ENCODE results near the gene TAPT1.
"Not testable (repeated sequence)": the region's sequence is repeated elsewhere in the genome, so short reads cannot be mapped to it uniquely, and the experiment has no call there.

Gene TAPT1

DNA sequence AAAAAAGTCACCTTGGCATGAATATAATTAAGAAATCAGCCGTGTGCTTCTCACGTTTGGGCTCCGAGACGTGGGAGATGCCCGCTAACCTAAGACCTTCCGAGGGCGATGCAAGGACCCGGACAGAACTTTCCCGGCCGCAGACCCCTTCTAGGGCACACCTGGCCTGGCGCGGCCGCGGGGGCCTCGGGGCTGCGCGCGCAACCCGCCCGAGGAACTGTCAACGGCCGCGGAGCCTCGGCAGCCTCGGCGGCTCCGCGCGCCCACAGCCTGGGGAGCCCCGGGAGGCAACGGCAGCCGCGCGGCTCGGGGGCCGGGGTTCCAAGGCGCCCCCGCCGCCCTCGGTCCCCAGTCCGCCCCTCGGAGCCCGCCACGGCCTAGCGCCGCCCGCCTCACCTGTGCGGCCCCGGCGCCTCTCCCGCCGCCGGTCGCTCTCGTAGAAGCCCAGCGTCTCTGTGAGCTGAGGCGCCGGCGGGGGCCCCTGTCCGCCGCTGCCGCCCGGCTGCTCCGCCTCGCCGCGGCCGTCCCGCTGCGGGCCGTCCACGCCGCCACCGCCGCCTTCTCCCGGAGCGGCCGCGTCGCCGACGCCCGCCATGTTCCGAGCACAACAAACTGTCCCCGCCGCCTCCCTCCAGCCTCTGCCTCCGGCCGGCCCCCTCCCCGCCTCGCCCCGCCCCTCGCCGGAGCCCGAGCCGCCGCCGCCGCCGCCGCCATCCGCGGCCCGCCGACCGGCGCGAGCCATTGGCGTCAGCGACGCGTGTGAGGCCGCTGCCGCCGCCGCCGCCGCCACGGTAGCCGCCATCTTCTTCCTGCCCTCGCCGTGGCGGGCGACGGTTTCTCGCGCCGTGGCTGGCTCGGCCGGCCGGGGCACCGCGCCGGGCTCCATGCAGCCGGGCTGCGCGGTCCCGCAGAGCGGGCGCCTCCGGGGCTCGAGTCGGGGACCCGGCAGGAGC, at the start of gene TAPT1:
TAPT1 (minus strand) TSS at position 609 of the 953 bp plus-strand sequence; CDS start at position 595, 14 bp downstream.
- H3K4me3 ChIP-seq (ENCODE audit: low read depth, low read length): peak within 1 kb of the TSS; percentile 75

DNA sequence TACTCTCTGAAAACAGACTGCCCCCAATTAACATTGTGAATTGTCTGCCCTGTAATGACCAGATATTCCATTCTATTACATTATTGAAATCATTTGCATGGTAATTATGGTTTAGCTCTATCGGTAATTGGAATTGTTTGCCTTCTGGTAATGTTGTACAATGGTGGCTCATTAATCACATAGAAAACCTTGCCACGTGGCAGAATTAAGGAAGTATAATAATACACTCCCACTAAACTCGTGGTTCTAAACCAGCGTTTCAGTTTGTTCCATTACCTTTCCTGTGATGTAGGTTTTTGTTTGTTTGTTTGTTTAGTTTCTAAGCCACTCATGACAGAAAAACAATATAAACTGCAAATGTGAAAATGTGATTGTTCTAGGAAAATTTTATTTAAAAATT, 45.1 kb upstream of the TAPT1 start:
- H3K4me3 ChIP-seq (ENCODE audit: low read depth, low read length): no peak overlapping the region

GRCh38 chr4:16270454-16271328, 44.4 kb upstream of the TAPT1 start:
- H3K4me3 ChIP-seq (ENCODE audit: low read depth, low read length): no peak overlapping the region

DNA sequence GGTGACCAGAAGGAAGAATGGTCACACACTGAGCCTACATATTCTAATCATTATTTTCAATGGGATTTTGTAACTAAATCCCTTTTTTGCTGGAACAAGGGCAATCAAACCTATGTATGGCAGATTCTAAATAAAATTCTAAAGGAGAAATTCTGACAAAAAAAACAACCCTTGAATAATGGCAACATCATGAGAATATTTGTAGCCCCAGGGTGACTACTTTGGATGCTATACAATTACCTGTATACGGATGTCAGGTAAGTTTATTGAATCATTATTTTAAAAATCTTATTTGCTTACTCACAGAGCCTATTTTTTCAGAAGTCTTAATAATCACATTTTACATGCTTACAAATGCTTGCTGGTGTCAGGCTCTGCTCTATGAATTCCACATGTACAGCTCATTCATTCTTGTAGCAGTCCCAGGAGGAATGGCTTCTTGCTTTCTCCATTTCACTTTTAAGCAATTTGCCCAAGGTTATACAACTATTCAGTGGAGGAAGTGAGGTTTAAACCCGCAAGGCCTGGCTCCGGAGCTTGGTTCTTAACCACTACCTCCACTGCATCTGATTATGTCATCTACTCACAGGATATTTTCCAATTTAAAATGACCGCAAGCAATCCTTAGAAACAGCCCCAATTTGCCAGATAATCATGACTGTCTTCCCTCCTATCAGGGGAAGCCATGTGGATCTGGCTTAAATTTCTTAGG, 43.6 kb upstream of the TAPT1 start:
- H3K4me3 ChIP-seq (ENCODE audit: low read depth, low read length): not testable (repeated sequence)

GRCh38 chr4:16269240-16269639, 43.0 kb upstream of the TAPT1 start:
- H3K4me3 ChIP-seq (ENCODE audit: low read depth, low read length): no peak overlapping the region

GRCh38 chr4:16268290-16268689, 42.0 kb upstream of the TAPT1 start:
- H3K4me3 ChIP-seq (ENCODE audit: low read depth, low read length): no peak overlapping the region

- H3K4me3 ChIP-seq (ENCODE audit: low read depth, low read length): no peak overlapping the region
These were observed 41.4 kb upstream of the TAPT1 start for GRCh38 chr4:16267639-16268038.

DNA sequence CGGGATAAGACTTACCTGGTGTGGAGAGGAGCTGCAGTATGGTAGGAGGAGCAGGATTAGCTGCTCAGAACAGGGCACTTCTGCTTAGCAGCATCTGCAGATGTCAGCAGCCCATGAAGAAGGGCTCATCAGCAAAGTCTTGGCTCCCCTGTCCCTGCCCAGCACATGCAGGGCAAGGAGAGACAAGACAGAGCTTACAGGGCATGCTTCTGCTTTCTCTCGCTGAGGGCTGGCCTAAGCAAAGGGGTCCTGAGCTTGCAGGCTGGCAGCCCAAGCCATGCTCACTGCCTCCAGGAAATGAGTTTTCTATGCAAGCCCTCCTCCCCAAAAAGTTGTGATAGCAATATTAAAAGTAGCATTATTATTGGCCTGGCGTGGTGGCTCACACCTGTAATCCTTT, 39.5 kb upstream of the TAPT1 start:
- no peak overlapping the region for H3K4me3 ChIP-seq (ENCODE audit: low read depth, low read length)

DNA sequence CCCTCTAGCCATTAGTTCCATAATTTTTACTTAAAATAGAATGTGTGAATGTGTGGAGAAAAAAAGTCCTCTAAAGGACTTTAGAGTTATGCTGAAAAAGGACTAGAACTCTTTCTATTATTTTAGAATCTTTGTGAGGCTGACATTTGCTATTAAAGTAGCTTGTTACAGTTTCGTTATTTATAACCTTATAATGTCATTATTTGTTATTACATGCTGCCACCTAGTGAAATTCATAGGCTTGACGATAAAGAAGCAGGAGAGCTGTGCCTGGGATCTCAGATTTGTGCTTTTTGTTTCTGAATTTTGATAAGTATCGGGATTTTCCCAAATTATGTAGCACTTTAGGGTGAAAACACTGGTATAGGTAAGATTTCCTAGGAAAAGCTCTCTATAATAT, 38.5 kb upstream of the TAPT1 start:
- H3K4me3 ChIP-seq (ENCODE audit: low read depth, low read length): no peak overlapping the region

- no peak overlapping the region for H3K4me3 ChIP-seq (ENCODE audit: low read depth, low read length)
These were observed 36.8 kb upstream of the TAPT1 start for GRCh38 chr4:16263056-16263455.

DNA sequence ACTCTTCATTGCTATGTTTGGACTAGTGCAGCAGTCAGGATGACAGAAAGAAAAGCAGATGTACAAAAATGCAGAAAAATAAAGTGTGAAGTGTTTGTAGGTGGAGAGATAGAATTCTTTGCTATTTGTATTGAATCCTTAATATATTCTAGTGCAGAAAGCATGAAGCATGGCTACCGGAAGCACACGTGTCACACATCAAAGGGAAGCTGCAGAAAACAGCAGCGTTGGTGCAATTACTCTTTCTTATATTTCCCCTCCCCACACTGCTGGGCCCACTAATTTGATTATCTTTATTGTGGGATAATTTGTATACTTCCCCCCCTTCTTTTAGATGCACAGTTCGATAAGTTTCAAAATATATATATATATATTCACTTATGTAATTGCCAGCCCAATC, 35.9 kb upstream of the TAPT1 start:
- no peak overlapping the region for H3K4me3 ChIP-seq (ENCODE audit: low read depth, low read length)

DNA sequence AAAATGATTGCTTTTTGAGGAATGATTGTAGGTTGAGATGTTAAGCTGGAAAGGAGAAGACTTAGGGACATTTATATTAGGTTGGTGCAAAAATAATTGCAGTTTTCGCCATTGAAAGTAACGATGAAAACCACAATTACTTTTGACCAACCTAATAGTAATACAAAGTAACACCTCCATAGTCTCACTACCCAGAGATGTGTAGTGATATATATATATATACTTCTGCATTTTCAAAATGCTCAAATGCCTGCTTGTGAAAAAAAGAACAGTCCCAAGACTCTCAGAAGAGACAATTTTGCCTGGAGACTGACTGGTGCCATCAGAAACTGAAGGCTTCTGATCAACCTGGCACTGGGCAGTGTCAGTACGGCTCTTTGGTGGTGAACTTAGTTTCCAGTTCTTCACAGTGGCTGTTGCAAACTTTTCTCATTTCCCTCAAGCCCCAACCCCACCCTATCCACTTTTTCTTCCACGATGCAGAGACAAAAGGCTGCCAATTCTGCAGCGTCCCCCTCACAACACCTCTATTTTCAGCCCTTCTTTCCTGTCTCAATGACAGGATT, 35.1 kb upstream of the TAPT1 start:
- H3K4me3 ChIP-seq (ENCODE audit: low read depth, low read length): no peak overlapping the region

DNA sequence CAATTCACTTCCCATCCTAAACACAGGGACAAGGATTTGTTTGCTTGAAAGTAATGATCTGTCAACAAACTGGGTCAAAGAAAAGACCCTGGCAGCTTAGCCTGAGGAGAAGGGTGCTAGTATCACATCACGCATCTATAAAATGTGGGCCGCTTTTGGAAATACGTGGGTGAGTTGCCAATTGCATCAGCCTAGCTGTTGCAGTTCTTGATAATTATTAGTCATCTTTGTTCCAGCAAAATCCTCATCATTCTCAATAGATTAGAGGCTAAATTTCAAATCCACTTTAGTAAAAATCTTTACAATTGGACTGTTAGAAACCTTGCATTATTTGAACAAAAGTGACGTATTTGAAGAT, 33.6 kb upstream of the TAPT1 start:
- H3K4me3 ChIP-seq (ENCODE audit: low read depth, low read length): no peak overlapping the region

- H3K4me3 ChIP-seq (ENCODE audit: low read depth, low read length): no peak overlapping the region
These were observed 33.1 kb upstream of the TAPT1 start for GRCh38 chr4:16259241-16259888.

DNA sequence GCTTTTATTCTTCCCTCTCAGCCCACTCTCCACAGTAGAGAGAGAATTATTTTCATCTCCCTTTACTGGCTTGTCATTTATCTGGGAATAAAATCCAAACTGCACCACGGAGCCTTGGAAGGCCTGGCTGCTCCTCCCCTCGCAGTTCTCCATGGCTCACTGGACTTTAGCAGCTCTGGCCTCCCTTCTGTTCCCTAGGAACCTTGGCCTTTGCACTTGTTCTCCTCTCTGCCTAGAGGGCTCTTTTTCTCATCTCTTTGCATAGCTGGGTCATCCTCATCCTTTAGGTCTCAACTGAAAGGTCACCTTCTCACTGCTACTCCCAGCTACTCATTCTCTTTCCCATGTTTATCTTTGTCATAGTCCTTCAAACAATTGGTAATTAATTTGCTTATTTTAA, 31.3 kb upstream of the TAPT1 start:
- H3K4me3 ChIP-seq (ENCODE audit: low read depth, low read length): no peak overlapping the region

DNA sequence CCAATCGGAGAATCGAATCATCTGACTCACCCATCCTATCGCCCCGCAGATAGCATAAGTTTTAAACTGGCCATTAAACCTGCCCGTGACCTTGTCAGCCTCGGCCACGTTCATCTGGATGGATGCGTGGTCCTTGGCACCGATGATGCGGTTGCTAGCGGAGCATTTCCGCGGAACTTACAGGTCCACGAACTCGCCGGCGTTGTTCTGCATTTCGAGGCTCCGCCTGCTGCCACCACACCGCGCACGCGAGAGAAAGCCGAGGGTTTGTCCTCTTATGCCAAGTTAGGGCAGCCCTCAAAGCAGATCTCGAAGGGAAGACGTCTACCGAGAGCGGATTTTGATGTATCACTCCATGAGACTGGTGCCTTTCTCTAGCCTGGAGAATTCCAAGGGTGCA, 30.1 kb upstream of the TAPT1 start:
- H3K4me3 ChIP-seq (ENCODE audit: low read depth, low read length): no peak overlapping the region

DNA sequence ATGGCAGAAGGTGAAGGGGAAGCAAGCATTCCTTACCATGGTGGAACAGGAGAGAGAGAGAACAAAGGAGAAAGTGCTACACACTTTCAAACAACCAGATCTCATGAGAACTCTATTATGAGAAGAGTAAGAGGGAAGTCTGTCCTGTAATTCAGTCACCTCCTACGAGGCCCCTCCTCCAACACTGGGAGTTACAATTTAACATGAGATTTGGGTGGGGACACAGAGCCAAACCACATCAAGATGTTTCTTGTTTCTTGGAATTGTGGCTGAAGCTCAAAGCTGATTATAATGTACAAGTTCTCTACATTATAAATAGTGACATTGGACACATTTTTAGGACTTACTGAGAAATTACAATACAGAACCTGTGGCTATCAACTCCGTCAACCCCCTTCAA, 29.5 kb upstream of the TAPT1 start:
- H3K4me3 ChIP-seq (ENCODE audit: low read depth, low read length): no peak overlapping the region

GRCh38 chr4:16253127-16253960, 27.1 kb upstream of the TAPT1 start:
- no peak overlapping the region for H3K4me3 ChIP-seq (ENCODE audit: low read depth, low read length)

DNA sequence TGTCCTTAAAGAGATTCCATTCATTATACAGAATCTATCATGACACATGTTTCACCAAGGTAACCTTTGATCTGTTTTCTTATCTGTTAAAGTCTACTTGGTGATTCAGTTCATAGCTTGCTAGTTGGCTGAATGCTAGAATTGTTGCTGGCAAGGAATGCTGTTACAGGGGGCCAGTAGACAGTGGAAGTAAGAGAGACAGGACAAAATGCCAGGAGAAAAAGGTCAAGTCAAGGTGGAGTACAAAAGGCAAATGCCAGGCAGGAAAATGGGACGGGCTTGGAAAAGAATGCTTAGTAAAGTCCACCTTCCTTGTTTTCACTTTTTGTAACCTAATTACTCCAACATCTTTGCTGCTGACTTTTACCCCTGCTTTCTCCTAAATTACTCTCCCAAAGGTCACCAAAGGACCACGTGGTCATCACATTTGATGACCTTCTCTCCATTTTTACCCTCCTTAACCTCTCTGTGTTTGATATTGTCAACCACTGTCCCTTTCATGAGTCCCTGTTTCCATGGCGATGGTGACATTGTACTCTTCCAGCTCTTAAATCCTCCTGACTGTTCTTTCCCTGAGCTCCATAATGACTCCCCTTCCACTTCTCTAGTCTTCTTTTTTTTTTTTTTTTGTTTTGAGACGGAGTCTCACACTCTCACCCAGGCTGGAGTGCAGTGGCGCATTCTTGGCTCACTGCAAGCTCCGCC, 24.5 kb upstream of the TAPT1 start:
- no peak overlapping the region for H3K4me3 ChIP-seq (ENCODE audit: low read depth, low read length)
